Uterus (tissue), 4 donors: ENCODE measurements around the gene FAM3C. TPM values are rescaled to one million over a fixed set of nuclear protein-coding genes. Genes with fewer than 3 reads are reported as not detected.
"Not testable (repeated sequence)": the region's sequence is repeated elsewhere in the genome, so short reads cannot be mapped to it uniquely, and the experiment has no call there.

Experiments used
- DNase-seq, 2 donors: peaks; one replicate each; pipeline ENCODE4 v3.0.0-alpha.2; 2019 to 2020
- H3K27ac ChIP-seq, 2 donors: fragments of 200-600 bp; sonication (generic); 1 replicate in 1 of 2; 2 replicates in 1 of 2; pipeline ENCODE4 v1.5.1; 2016 to 2018
- H3K27me3 ChIP-seq, 2 donors: fragments of 200-600 bp; sonication (generic); one replicate each; pipeline ENCODE4 v1.5.1; 2018 to 2019; ENCODE audit warnings: control low read depth in 1 of 2
- H3K36me3 ChIP-seq, 2 donors: fragments of 200-600 bp; sonication (generic); one replicate each; pipeline ENCODE4 v1.5.1; 2019; ENCODE audit warnings: control low read depth in 1 of 2
- H3K4me1 ChIP-seq, 2 donors: fragments of 200-600 bp; sonication (generic); one replicate each; pipeline ENCODE4 v1.5.1; 2018 to 2019; ENCODE audit warnings: control low read depth in 1 of 2
- H3K4me3 ChIP-seq, 2 donors: fragments of 200-600 bp; sonication (generic); 1 replicate in 1 of 2; 2 replicates in 1 of 2; pipeline ENCODE4 v1.5.1; 2018 to 2019; ENCODE audit warnings: mild to moderate bottlenecking in 1 of 2
- H3K9me3 ChIP-seq, 2 donors: fragments of 200-600 bp; sonication (generic); one replicate each; pipeline ENCODE4 v1.5.1; 2019; ENCODE audit warnings: control low read depth in 1 of 2
- POLR2A ChIP-seq, 2 donors: fragments of 450-650 bp; IDR thresholded peaks; one replicate each; pipeline ENCODE4 v1.6.1; 2016; ENCODE audit warnings: antibody characterized with exemption in 2 of 2, mild to moderate bottlenecking in 1 of 2, moderate library complexity in 1 of 2
- intact Hi-C: fragments of 100-400 bp; cut with DNase I; formaldehyde crosslinking; loops from one replicate; pipeline ENCODE4 v1.15.1; 2023; ENCODE audit warnings: low total_unique reads
- total RNA-seq, 4 donors: library from RNA; depleted of rRNA in 3 of 4; stranded (reverse); fragments of >200 nt in 3 of 4; gene quantifications; one replicate each; pipeline versions ENCODE4 v1.1.0 to v1.2.4, GENCODE V29; 2014 to 2023
- TF ChIP-seq, protein P1 (sequence below), 4 experiments: fragments of 200-600 bp in 2 of 4; fragments of 450-650 bp in 2 of 4; sonication (generic) in 2 of 4; IDR thresholded peaks; one replicate each; pipeline ENCODE4 v1.5.1; 2016 to 2019; ENCODE audit warnings: antibody characterized with exemption in 4 of 4, mild to moderate bottlenecking in 2 of 4, moderate library complexity in 1 of 4
- donor health status: DM: yes; HTN: yes; CAD: no.

Gene FAM3C
- total RNA-seq, 4 donors from 2014 or later: 36.1 to 104 (median 65.8) TPM

DNA sequence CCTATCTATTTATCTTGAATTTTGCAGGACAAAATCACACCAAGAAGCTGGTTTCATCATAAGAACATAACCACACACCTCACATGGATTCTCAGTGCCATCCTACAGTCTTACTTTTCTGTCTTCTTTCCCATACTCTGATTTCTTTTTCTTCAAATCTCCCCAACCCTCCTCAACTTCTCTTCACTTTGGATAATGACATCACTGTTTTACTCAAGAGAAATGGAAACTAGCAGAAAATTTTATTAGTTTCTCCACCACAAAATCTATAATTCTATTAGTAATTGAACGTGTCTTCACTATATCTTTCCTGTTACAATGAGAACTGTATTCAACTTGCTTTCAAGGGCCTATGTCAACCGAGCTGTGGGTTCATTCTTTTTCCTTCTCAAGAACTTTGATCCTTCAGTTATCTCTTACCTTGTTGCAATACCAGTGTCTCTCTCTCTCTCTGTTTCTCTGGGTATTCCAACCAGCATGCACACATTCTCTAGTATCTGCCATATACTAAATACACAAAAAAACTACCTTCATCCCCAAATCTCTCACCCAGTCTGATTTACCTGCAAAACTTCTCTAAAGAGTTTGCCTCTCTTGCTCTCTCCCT is 35.4 kb upstream of the FAM3C start:
- TF ChIP-seq, protein P1, sequence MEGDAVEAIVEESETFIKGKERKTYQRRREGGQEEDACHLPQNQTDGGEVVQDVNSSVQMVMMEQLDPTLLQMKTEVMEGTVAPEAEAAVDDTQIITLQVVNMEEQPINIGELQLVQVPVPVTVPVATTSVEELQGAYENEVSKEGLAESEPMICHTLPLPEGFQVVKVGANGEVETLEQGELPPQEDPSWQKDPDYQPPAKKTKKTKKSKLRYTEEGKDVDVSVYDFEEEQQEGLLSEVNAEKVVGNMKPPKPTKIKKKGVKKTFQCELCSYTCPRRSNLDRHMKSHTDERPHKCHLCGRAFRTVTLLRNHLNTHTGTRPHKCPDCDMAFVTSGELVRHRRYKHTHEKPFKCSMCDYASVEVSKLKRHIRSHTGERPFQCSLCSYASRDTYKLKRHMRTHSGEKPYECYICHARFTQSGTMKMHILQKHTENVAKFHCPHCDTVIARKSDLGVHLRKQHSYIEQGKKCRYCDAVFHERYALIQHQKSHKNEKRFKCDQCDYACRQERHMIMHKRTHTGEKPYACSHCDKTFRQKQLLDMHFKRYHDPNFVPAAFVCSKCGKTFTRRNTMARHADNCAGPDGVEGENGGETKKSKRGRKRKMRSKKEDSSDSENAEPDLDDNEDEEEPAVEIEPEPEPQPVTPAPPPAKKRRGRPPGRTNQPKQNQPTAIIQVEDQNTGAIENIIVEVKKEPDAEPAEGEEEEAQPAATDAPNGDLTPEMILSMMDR (IDR thresholded peaks at IDR 0.05): no peak
- TF ChIP-seq POLR2A (IDR thresholded peaks at IDR 0.05): no peak
- Histone ChIP-seq H3K9me3 (no peaks in the 10 kb centered on the region), H3K27ac (no peak overlapping the region), H3K36me3 (no peaks in the 10 kb centered on the region), H3K4me3 (no peak overlapping the region), H3K4me1 (no peaks in the 10 kb centered on the region), H3K27me3 (no peaks in the 10 kb centered on the region)
- intact Hi-C loops: no loop called here
- DNase-seq: no peak

DNA sequence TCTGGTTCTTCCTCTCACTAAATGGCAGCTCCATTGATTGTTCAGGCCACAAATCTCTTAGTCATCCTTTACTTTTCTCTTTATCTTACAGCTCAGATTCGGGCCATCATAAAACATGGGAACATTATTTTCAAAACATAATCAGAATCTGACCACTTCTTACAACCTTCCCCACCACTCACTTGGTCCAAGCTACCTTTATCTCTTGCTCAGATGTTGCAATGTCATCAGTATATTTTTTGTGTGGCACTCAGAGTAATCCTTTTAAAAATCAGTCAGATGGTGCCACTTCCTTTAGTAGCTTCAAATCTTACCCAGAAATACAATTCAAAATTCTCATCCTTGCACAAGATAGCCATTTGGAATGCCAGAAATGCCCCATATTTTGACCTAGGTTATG is 34.5 kb upstream of the FAM3C start:
- no peaks in the 10 kb centered on the region for H3K9me3 ChIP-seq
- DNase-seq: no peak
- H3K4me3 ChIP-seq: no peak overlapping the region
- TF ChIP-seq POLR2A (IDR thresholded peaks at IDR 0.05): no peak
- TF ChIP-seq, protein P1 (IDR thresholded peaks at IDR 0.05): no peak
- H3K4me1 ChIP-seq: no peaks in the 10 kb centered on the region
- intact Hi-C loops: no loop called here
- no peak overlapping the region for H3K27ac ChIP-seq
- no peaks in the 10 kb centered on the region for H3K36me3 ChIP-seq
- no peaks in the 10 kb centered on the region for H3K27me3 ChIP-seq

DNA sequence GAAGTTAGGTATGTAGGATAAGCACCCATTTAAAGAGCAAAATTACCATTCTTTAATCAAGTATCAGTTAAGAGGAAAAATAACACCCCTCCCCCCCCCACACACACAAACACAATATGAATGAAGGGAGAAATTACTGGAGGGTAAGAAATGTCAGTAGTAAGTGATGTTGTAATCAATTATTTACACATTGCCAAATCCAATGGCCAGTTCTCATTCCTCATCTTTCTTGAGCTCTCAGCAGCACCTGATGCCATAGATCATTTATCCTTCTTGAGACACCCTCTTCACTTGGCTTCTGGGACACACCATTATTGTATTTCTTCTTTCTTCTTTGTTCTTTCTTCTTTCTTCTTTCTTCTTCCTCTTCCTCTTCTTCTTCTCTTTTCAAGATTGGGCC is 33.7 kb upstream of the FAM3C start:
- Histone ChIP-seq H3K27me3 (no peaks in the 10 kb centered on the region), H3K9me3 (no peaks in the 10 kb centered on the region), H3K27ac (no peak overlapping the region), H3K4me1 (no peaks in the 10 kb centered on the region), H3K36me3 (no peaks in the 10 kb centered on the region), H3K4me3 (no peak overlapping the region)
- intact Hi-C loops: no loop called here
- no peak for DNase-seq
- TF ChIP-seq, protein P1 (IDR thresholded peaks at IDR 0.05): no peak

DNA sequence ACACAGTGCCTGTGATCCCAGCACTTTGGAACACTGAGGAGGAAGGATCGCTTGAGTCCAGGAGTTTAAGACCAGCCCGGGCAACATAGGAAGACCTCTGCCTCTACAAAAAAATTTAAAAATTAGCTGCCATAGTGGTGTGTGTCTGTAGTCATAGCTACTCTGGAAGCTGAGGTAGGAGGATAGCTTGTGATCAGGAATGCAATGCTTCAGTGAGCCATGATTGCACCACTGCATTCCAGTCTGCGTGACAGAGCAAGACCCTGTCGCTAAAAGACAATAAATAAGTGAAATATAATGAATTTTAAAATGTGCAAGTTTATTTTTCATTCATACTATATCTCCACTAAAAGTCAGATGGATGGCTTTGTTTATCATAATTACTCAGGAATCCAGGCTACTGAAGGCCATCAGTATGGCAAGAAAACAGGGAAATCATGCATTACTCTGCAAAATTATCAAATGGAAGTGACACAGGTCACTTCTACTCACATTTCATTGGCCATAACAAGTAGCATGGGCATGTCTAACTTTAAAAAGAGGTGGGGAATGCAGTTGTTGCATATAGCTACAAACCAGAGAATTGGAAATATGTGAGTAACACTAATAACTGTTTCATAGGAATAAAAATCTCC is 32.9 kb upstream of the FAM3C start:
- DNase-seq: no peak
- intact Hi-C loops: no loop called here
- Histone ChIP-seq H3K4me1 (no peaks in the 10 kb centered on the region), H3K27ac (no peak overlapping the region), H3K4me3 (no peak overlapping the region), H3K36me3 (no peaks in the 10 kb centered on the region), H3K27me3 (no peaks in the 10 kb centered on the region), H3K9me3 (no peaks in the 10 kb centered on the region)
- TF ChIP-seq POLR2A (IDR thresholded peaks at IDR 0.05): no peak

DNA sequence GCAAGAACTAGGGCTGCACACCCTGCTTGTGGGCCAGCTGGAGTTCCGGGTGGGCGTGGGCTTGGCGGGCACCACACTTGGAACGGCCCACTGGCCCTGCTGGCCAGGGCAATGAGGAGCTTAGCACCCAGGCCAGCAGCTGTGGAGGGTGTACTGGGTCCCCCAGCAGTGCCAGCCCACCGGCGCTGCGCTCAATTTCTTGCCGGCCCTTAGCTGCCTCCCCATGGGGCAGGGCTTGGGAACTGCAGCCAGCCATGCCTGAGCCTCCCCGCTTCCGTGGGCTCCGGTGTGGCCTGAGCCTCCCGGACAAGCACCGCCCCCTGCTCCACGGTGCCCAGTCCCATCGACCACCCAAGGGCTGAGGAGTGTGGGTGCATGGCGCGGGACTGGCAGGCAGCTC is 25.6 kb upstream of the FAM3C start:
- H3K4me3 ChIP-seq, DNase-seq, H3K27ac ChIP-seq, H3K4me1 ChIP-seq, H3K9me3 ChIP-seq, H3K27me3 ChIP-seq, intact Hi-C loops, H3K36me3 ChIP-seq: not testable (repeated sequence)

DNA sequence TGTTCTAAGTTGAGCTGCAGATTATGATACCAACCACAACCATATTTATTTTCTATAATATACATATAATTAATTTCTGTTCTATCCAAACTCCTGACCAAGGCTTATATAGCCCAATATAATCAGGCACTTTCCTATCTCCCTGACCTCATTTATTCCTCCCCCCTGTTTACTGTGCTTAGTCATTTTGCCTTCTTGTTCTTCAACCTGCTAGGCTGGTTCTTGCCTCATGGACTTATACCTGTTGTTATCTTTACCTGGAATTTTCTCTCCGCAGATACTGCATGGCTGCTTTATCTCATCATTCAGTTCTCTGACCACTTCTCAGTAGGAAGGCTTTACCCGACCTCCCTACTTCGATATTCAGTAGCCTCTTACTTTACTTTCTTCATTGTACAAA is 24.9 kb upstream of the FAM3C start:
- H3K27ac ChIP-seq: no peak overlapping the region
- no peak overlapping the region for H3K4me3 ChIP-seq
- no peak for DNase-seq
- no peaks in the 10 kb centered on the region for H3K27me3 ChIP-seq
- H3K36me3 ChIP-seq: no peaks in the 10 kb centered on the region
- intact Hi-C loops: no loop called here
- TF ChIP-seq, protein P1 (IDR thresholded peaks at IDR 0.05): no peak
- TF ChIP-seq POLR2A (IDR thresholded peaks at IDR 0.05): no peak
- H3K9me3 ChIP-seq: no peaks in the 10 kb centered on the region
- no peaks in the 10 kb centered on the region for H3K4me1 ChIP-seq
